ENCODE measurements around the gene TMEM161A. TPM values are rescaled to one million over a fixed set of nuclear protein-coding genes. Genes with fewer than 3 reads are reported as not detected.

Gene TMEM161A
- total and polyA plus RNA-seq, 2 of the 13 experiments (the other 11 are each of a cell fraction or from before 2014, with no cell fraction given): 25.9 to 31.4 TPM

DNA sequence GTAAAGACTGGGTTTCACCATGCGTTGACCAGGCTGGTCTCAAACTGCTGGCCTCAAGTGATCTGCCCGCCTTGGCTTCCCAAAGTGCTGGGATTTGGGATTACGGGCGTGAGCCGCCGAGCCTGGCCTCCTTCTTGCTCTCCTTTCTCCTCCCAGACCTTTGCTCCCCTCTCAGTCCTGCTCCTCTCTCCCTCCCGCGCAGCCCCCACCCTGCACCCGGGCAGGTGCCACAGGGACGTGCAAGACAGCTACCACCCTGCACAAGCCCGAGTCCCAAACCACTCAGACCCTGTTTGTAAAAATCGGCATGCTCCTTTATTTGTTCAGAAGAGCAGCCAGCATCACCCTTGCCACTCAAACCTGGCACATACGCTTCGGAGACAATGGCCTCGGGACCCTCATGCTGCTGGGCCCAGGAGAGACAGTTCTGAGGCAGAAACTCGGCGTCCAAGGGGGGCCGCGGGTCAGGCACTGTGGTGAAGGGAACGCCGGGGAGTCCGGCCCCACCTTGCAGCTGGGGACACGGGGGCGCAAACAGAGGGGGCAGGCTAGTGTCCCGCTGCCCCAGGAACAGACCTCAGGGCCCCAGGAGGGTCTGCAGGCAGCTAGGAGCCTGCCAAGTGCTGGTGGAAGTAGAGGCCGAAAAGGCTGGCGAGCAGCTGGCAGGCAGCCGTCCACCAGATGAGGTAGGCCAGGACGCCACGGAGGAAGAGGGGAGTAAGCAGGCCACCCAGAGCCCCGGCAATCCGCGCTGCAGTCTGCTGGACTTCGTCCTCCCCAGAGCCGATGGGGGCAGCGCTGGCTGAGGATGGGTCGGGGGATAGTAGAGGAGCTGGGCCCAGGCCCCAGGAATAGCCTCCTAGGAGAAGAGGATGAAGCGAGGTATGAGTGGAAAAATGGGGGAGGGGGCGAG, 18.7 kb downstream of the TMEM161A start:
- Histone ChIP-seq H3K36me3 (replicated peaks in 1 of 2; ENCODE audit: control insufficient read depth in 1 of 2, insufficient read depth in 2 of 2, low read length in 2 of 2) (no peaks in the 10 kb centered on the region; a peak in 2 of 5 replicates), H3K4me2 (ENCODE audit: low read depth, low read length) (no peak overlapping the region), H3K9ac (ENCODE audit: insufficient read depth, low read depth, low read length) (no peak overlapping the region), H3K27me3 (ENCODE audit: control insufficient read depth in 1 of 2, insufficient read depth in 2 of 2, low read length in 2 of 2) (no peaks in the 10 kb centered on the region), H3K4me1 (ENCODE audit: insufficient read depth, low read length) (peaks cover 13% of the 10 kb centered on the region), H4K20me1 (ENCODE audit: insufficient read depth, low read length) (no peaks in the 10 kb centered on the region), H2AFZ (ENCODE audit: low read length) (no peak overlapping the region), H3K4me3 (replicated peaks in 1 of 3; ENCODE audit: insufficient read depth in 1 of 3, low read depth in 2 of 3, low read length in 3 of 3) (no peak overlapping the region), H3K27ac (ENCODE audit: extremely low read length, insufficient read depth, low read length) (no peak overlapping the region), H3K79me2 (ENCODE audit: insufficient read depth, low read length) (no peaks in the 10 kb centered on the region), H3K9me3 (ENCODE audit: low read length) (no peaks in the 10 kb centered on the region)
- in situ Hi-C loops (cut with HindIII; ENCODE audit: extremely low pct_ligation_motif_present, low pct_unique_long_range_greater_than_20kb): no loop called here
- ATAC-seq (no peak; the same call in 2 of the 3 replicates), FAIRE-seq (no peak), DNase-seq (ENCODE audit: low spot score) (no peak)
- TF ChIP-seq ZBTB33 (CRISPR knock-in tag; IDR thresholded peaks at IDR 0.05) (0 out of 2 replicates have a peak, but pooled peaks have one; percentile 20), PRDM10 (CRISPR knock-in tag; IDR thresholded peaks at IDR 0.05; ENCODE audit: low read depth) (no peak)
- ChIA-PET CTCF (ENCODE audit: low intra/inter-chr PET ratio, low total read pairs) (no interaction called here), POLR2A (interaction anchor here (1.0 kb wide), 1 partner anchor 21 kb away, joined by 3 read pairs; no protein-coding TSS in a partner anchor)
- intact Hi-C loops (cut with micrococcal nuclease; ENCODE audit: unreplicated experiment): loop anchor here (5.0 kb wide), 1 partner anchor 57 kb away; the partner anchor contains the start of gene SLC25A42
- no TSS peak for BruUV-seq (replicated peaks)
- WGBS (ENCODE audit: low lambda C conversion rate): 99% methylated on average over 30 of the region's 39 CpGs
